Frontal cortex (tissue), 4 donors: Measurements from ENCODE around the gene TNFSF13B. TPM values are rescaled to one million over a fixed set of nuclear protein-coding genes. Genes with fewer than 3 reads are reported as not detected.

Experiments
- DNase-seq, 2 donors: peaks; one replicate each; pipeline ENCODE4 v3.0.0; 2012; ENCODE audit warnings: low spot score in 2 of 2
- FAIRE-seq: peaks from 2 replicates; lab custom pipeline; 2012; peaks lifted over from hg19 to GRCh38; lab: Jason Lieb, UNC
- small RNA-seq: library from RNA; depleted of rRNA; stranded (forward); fragments of <200 nt; gene quantifications from one replicate; pipeline ENCODE3, GENCODE V24; 2014
- total RNA-seq: library from RNA; depleted of rRNA; stranded (reverse); fragments of >200 nt; gene quantifications from one replicate; pipeline ENCODE4 v1.2.3, GENCODE V29; 2014
- donor health status: control.
- donor health status: control.
- donor health status: control.

TNFSF13B gene
- total RNA-seq, 1 donor from 2014 or later, result 1.6 TPM

- DNase-seq (no peak), FAIRE-seq (no peak)
Observed at GRCh38 chr13:108332791-108333190, 63.3 kb downstream of the TNFSF13B start.

GRCh38 chr13:108342369-108343289 is 73.1 kb downstream of the TNFSF13B start:
- peak; percentile 87 for FAIRE-seq
- DNase-seq, result peak in 1 of 2 donors; percentile 18

GRCh38 chr13:108345016-108345415 is 75.5 kb downstream of the TNFSF13B start:
- DNase-seq (no peak), FAIRE-seq (no peak)

- FAIRE-seq (no peak), DNase-seq (no peak)
Observed at GRCh38 chr13:108346376-108346775, 76.9 kb downstream of the TNFSF13B start.

GRCh38 chr13:108349269-108349668 is 79.8 kb downstream of the TNFSF13B start:
- DNase-seq, result no peak
- FAIRE-seq, result no peak

GRCh38 chr13:108350579-108350978 is 81.1 kb downstream of the TNFSF13B start:
- DNase-seq (no peak), FAIRE-seq (no peak)

GRCh38 chr13:108352599-108352998 is 83.1 kb downstream of the TNFSF13B start:
- DNase-seq, result no peak

GRCh38 chr13:108357228-108357627 is 87.7 kb downstream of the TNFSF13B start:
- FAIRE-seq, result peak; percentile 87
- no peak for DNase-seq

More at GRCh38 chr13:108352599-108352998, 83.1 kb downstream of the TNFSF13B start:
- no peak for FAIRE-seq

Small RNA genes lying within 50 kb of the gene (small RNA-seq; reads per million reads assigned to genes)
- gene RNA5SP39, result not detected

Other genes starting within 250 kb of the TNFSF13B start
- gene LIG4, start 54.2 kb upstream of the TNFSF13B start, total RNA-seq, result 15.1 TPM
- gene ABHD13, start 51.3 kb upstream of the TNFSF13B start, total RNA-seq, result 17.1 TPM